BLaER1 (cell line): Measurements from ENCODE around the gene YWHAG.
"Not testable (repeated sequence)": the region's sequence is repeated elsewhere in the genome, so short reads cannot be mapped to it uniquely, and the experiment has no call there.

ENCODE experiments used
- H3K27ac ChIP-seq: shearing (Covaris generic); formaldehyde crosslinking; 2 replicates; pipeline ENCODE4 v1.8.1; 2022
- H3K27me3 ChIP-seq: shearing (Covaris generic); formaldehyde crosslinking; 2 replicates; pipeline ENCODE4 v1.8.1; 2022
- H3K36me3 ChIP-seq: shearing (Covaris generic); formaldehyde crosslinking; 2 replicates; pipeline ENCODE4 v1.8.1; 2022
- H3K4me1 ChIP-seq: shearing (Covaris generic); formaldehyde crosslinking; 2 replicates; pipeline ENCODE4 v1.8.1; 2022
- H3K4me2 ChIP-seq: shearing (Covaris generic); formaldehyde crosslinking; 2 replicates; pipeline ENCODE4 v1.8.1; 2022
- H3K4me3 ChIP-seq: shearing (Covaris generic); formaldehyde crosslinking; 2 replicates; pipeline ENCODE4 v1.8.1; 2022
- H3K9ac ChIP-seq: shearing (Covaris generic); formaldehyde crosslinking; 2 replicates; pipeline ENCODE4 v1.8.1; 2022
- H3K9me3 ChIP-seq: shearing (Covaris generic); formaldehyde crosslinking; 2 replicates; pipeline ENCODE4 v1.8.1; 2022
- H4K20me1 ChIP-seq: shearing (Covaris generic); formaldehyde crosslinking; 2 replicates; pipeline ENCODE4 v1.8.1; 2022
- Cebpa-rat ChIP-seq: shearing (Covaris generic); IDR thresholded peaks from 2 replicates; pipeline ENCODE4 v1.8.1; 2022

The YWHAG gene

DNA sequence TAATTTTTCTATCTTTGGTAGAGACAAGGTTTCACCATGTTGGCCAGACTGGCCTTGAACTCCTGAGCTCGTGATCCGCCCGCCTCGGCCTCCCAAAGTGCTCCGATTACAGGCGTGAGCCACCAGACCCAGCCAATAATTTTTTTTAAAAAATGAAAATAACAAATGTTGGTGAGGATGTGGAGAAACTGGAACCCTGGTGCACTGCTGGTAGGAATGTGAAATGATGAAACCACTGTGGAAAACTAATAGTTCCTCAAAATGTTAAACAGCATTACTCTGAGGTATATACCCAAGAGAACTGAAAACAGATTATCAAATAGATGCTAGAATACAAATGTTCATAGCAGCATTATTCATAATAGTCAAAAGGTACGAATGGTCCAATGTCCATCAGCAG, 23.0 kb upstream of the YWHAG start:
- Histone ChIP-seq H3K4me1 (peaks cover 17% of the 10 kb centered on the region), H3K36me3 (no peaks in the 10 kb centered on the region), H4K20me1 (no peaks in the 10 kb centered on the region), H3K4me2 (no peak overlapping the region), H3K27me3 (no peaks in the 10 kb centered on the region), H3K9me3 (no peaks in the 10 kb centered on the region), H3K27ac (no peak overlapping the region), H3K9ac (no peak overlapping the region), H3K4me3 (no peak overlapping the region)
- no peak for TF ChIP-seq Cebpa-rat

- Histone ChIP-seq H3K4me1 (peaks cover 17% of the 10 kb centered on the region), H3K9ac (peak overlapping the region; percentile 75; the same call in 1 of the 2 replicates)
Observed at GRCh38 chr7:76380623-76380966, 21.8 kb upstream of the YWHAG start.

GRCh38 chr7:76377186-76377918, 18.6 kb upstream of the YWHAG start:
- no peak overlapping the region for H3K4me2 ChIP-seq
- no peaks in the 10 kb centered on the region for H4K20me1 ChIP-seq

More at GRCh38 chr7:76380623-76380966, 21.8 kb upstream of the YWHAG start:
- H3K4me2 ChIP-seq, result peak overlapping the region; percentile 84
- H4K20me1 ChIP-seq, result no peaks in the 10 kb centered on the region
- H3K27me3 ChIP-seq, result no peaks in the 10 kb centered on the region
- no peak for TF ChIP-seq Cebpa-rat
- no peaks in the 10 kb centered on the region for H3K36me3 ChIP-seq
- H3K27ac ChIP-seq, result peak overlapping the region; percentile 77; the same call in 1 of the 2 replicates
- no peaks in the 10 kb centered on the region for H3K9me3 ChIP-seq
- H3K4me3 ChIP-seq, result peak overlapping the region; percentile 71

DNA sequence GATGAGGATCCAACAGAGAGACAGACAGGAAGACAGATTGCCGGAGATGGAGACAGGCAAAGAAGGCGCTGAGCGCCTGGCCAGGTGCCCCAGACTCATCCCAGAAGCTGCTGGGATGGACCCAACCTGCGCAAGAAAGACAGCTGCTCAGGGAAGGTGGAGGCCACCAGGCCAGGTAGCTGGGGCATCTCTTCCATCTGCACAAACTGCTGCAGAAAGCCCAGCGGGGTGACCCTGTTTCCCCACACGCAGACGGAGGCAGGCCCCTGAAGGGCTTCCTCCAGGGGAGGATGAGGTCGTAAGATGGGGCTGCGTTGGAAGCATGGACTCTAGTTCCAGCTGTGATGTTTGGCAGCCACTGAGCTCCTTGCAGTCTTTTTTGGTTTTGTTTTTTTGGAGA, 16.5 kb upstream of the YWHAG start:
- no peaks in the 10 kb centered on the region for H4K20me1 ChIP-seq
- no peak overlapping the region for H3K27ac ChIP-seq
- no peaks in the 10 kb centered on the region for H3K36me3 ChIP-seq
- H3K9ac ChIP-seq, result no peak overlapping the region
- H3K9me3 ChIP-seq, result no peaks in the 10 kb centered on the region
- H3K4me2 ChIP-seq, result no peak overlapping the region
- peaks cover 11% of the 10 kb centered on the region for H3K4me1 ChIP-seq
- TF ChIP-seq Cebpa-rat, result no peak
- no peak overlapping the region for H3K4me3 ChIP-seq
- no peaks in the 10 kb centered on the region for H3K27me3 ChIP-seq

More at GRCh38 chr7:76377186-76377918, 18.6 kb upstream of the YWHAG start:
- Histone ChIP-seq H3K27ac (no peak overlapping the region), H3K9me3 (no peaks in the 10 kb centered on the region), H3K36me3 (no peaks in the 10 kb centered on the region), H3K27me3 (no peaks in the 10 kb centered on the region), H3K9ac (no peak overlapping the region), H3K4me1 (peaks cover 17% of the 10 kb centered on the region), H3K4me3 (no peak overlapping the region)
- TF ChIP-seq Cebpa-rat, result no peak

GRCh38 chr7:76372984-76373833, 14.4 kb upstream of the YWHAG start:
- no peak for TF ChIP-seq Cebpa-rat
- no peak overlapping the region for H3K4me2 ChIP-seq
- H4K20me1 ChIP-seq, result no peaks in the 10 kb centered on the region
- H3K4me3 ChIP-seq, result no peak overlapping the region
- H3K27me3 ChIP-seq, result no peaks in the 10 kb centered on the region
- H3K9me3 ChIP-seq, result no peaks in the 10 kb centered on the region
- no peak overlapping the region for H3K9ac ChIP-seq
- no peaks in the 10 kb centered on the region for H3K36me3 ChIP-seq
- no peaks in the 10 kb centered on the region for H3K4me1 ChIP-seq
- H3K27ac ChIP-seq, result no peak overlapping the region

GRCh38 chr7:76371396-76371795, 12.6 kb upstream of the YWHAG start:
- no peak overlapping the region for H3K4me3 ChIP-seq
- no peaks in the 10 kb centered on the region for H4K20me1 ChIP-seq
- no peaks in the 10 kb centered on the region for H3K27me3 ChIP-seq
- H3K4me1 ChIP-seq, result peaks cover 4% of the 10 kb centered on the region; the same call in 1 of the 2 replicates
- no peaks in the 10 kb centered on the region for H3K36me3 ChIP-seq
- no peaks in the 10 kb centered on the region for H3K9me3 ChIP-seq
- no peak overlapping the region for H3K4me2 ChIP-seq
- H3K9ac ChIP-seq, result no peak overlapping the region
- TF ChIP-seq Cebpa-rat, result no peak
- H3K27ac ChIP-seq, result no peak overlapping the region

DNA sequence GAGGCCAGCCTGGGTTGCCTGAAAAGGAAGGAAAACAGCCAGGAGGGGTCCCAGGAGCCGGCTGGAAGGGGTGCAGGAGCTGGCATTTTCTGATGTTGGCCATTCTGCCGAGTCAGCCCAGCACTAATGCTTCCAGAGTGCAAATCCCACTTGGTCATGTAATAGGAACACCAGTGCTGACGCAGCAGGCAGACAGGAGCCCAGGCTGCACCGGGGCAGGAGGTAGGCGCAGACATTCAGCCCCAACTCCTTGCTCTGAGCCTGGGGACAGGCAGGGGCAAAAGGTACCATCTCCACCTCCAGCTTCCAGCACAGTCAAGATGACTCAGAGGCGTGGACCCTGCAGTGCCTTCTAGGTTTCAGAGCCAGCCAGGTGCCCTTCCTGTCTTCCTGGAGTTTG, 10.2 kb upstream of the YWHAG start:
- Histone ChIP-seq H3K27me3 (no peaks in the 10 kb centered on the region), H3K27ac (no peak overlapping the region), H3K4me3 (no peak overlapping the region), H3K4me2 (no peak overlapping the region), H4K20me1 (no peaks in the 10 kb centered on the region), H3K4me1 (peaks cover 27% of the 10 kb centered on the region), H3K9me3 (no peaks in the 10 kb centered on the region), H3K36me3 (no peaks in the 10 kb centered on the region), H3K9ac (no peak overlapping the region)
- no peak for TF ChIP-seq Cebpa-rat

DNA sequence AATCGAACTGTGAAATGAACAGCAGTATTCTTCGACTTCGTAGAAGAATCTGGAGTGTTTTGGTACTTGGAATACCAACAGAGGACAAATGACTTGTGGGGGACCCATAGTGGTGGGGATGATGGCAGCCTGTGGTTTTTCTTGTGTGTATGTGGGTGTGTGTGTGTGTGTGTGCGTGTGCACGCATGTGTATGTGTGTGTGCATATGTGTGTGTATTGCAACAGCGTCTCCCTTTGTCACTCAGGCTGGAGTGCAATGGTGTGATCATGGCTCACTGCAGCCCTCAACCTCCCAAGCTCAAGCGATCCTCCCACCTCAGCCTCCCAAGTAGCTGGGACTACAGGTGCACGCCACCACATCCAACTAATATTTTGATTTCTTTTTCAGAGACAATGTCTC, 9.4 kb upstream of the YWHAG start:
- peaks cover 35% of the 10 kb centered on the region for H3K4me1 ChIP-seq
- no peaks in the 10 kb centered on the region for H3K36me3 ChIP-seq
- no peaks in the 10 kb centered on the region for H3K27me3 ChIP-seq
- H3K4me2 ChIP-seq, result no peak overlapping the region
- no peak overlapping the region for H3K9ac ChIP-seq
- TF ChIP-seq Cebpa-rat, result no peak
- H3K27ac ChIP-seq, result no peak overlapping the region
- H3K9me3 ChIP-seq, result no peaks in the 10 kb centered on the region
- no peak overlapping the region for H3K4me3 ChIP-seq
- no peaks in the 10 kb centered on the region for H4K20me1 ChIP-seq

DNA sequence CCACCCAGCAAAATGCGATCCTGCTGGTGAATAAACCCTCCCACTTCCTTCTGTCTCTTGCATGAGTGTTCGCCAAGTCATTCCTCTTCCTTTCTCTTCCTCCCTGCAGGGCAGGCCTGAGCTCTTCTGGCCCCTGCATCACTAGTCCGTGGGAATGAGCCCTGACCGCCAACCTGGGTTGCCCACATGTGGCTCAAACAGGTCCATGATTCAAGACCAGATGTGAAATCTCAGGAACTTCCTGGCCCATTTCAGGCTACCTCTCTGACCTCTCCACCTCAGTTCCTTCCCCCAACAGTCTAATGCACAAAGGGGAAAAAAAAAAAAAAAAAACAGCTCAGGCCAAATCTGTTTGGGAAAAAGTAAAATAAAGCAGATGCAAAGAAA, 5.4 kb upstream of the YWHAG start:
- Histone ChIP-seq H3K36me3 (no peaks in the 10 kb centered on the region), H3K4me3 (peak overlapping the region; percentile 49), H4K20me1 (no peaks in the 10 kb centered on the region), H3K27me3 (no peaks in the 10 kb centered on the region), H3K4me1 (peaks cover 43% of the 10 kb centered on the region), H3K9me3 (no peaks in the 10 kb centered on the region), H3K4me2 (peak overlapping the region; percentile 80), H3K27ac (peak overlapping the region; percentile 81), H3K9ac (peak overlapping the region; percentile 65)
- no peak for TF ChIP-seq Cebpa-rat

DNA sequence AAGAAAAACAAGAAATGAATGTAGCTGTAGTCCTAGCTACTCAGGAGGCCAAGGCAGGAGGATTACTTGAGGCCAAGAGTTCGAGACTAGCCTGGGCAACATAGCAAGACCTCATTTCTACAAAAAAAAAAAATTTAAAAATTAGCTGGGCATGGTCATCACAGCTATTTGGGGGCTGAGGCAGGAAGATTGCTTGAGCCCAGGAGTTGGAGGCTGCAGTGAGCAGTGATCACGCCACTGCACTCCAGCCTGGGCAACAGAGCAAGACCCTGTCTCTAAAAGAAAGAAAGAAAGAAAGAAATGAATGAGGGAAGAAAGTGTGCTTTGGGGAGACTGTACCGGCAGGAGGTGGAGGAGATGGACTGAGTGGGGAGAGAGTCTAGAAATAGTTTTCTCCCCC, 5.0 kb upstream of the YWHAG start:
- H3K27me3 ChIP-seq, H4K20me1 ChIP-seq, H3K9me3 ChIP-seq, H3K36me3 ChIP-seq: not testable (repeated sequence)
- Histone ChIP-seq H3K4me2 (peak overlapping the region; percentile 80), H3K27ac (peak overlapping the region; percentile 81), H3K4me1 (peaks cover 43% of the 10 kb centered on the region), H3K9ac (peak overlapping the region; percentile 65), H3K4me3 (peak overlapping the region; percentile 49)
